Endodermal cell (in vitro differentiated cells): ENCODE data around the gene NOL6. TPM values are rescaled to one million over a fixed set of nuclear protein-coding genes. Genes with fewer than 3 reads are reported as not detected.
"Not testable (repeated sequence)": the region's sequence is repeated elsewhere in the genome, so short reads cannot be mapped to it uniquely, and the experiment has no call there.

Experiments used
- DNase-seq: peaks from one replicate; pipeline ENCODE4 v3.0.0-alpha.2; 2017
- H3K27ac ChIP-seq: 2 replicates; pipeline ENCODE4 v1.5.1; 2013; ENCODE audit warnings: mild to moderate bottlenecking, low read depth, low read length, moderate library complexity
- H3K27me3 ChIP-seq: 2 replicates; pipeline ENCODE4 v1.6.1; 2013; ENCODE audit warnings: mild to moderate bottlenecking, low read length, moderate library complexity; ENCODE audit not compliant: insufficient read depth, control insufficient read depth, poor library complexity, severe bottlenecking
- H3K36me3 ChIP-seq: 2 replicates; pipeline ENCODE4 v1.7.0; 2013; ENCODE audit warnings: mild to moderate bottlenecking, low read length, moderate library complexity; ENCODE audit not compliant: control insufficient read depth, insufficient read depth
- H3K4me1 ChIP-seq: one replicate; pipeline ENCODE4 v1.7.0; 2013; ENCODE audit warnings: low read length; ENCODE audit not compliant: control insufficient read depth, insufficient read depth
- H3K4me3 ChIP-seq: 2 replicates; pipeline ENCODE4 v1.5.1; 2013; ENCODE audit warnings: mild to moderate bottlenecking, low read length, moderate library complexity
- H3K9ac ChIP-seq: 2 replicates; pipeline ENCODE4 v1.6.1; 2013; ENCODE audit warnings: mild to moderate bottlenecking, low read length, moderate library complexity; ENCODE audit not compliant: poor library complexity, severe bottlenecking; ENCODE audit errors: extremely low read depth
- H3K9me3 ChIP-seq: 2 replicates; pipeline ENCODE4 v1.6.1; 2013; ENCODE audit warnings: mild to moderate bottlenecking, low read length, moderate library complexity; ENCODE audit not compliant: control insufficient read depth
- H3K27ac Mint-ChIP-seq: 2 replicates; pipeline ENCODE4 v1.8.0; 2020; ENCODE audit warnings: mixed read lengths
- H3K27me3 Mint-ChIP-seq: 2 replicates; pipeline ENCODE4 v1.8.0; 2021; ENCODE audit warnings: mild to moderate bottlenecking, mixed read lengths; ENCODE audit not compliant: insufficient read depth
- H3K36me3 Mint-ChIP-seq: 2 replicates; pipeline ENCODE4 v1.8.0; 2020; ENCODE audit warnings: low read depth, mixed read lengths
- H3K4me1 Mint-ChIP-seq: 2 replicates; pipeline ENCODE4 v1.8.0; 2020; ENCODE audit warnings: mixed read lengths
- H3K4me3 Mint-ChIP-seq: 2 replicates; pipeline ENCODE4 v1.8.0; 2020; ENCODE audit warnings: mild to moderate bottlenecking, moderate library complexity, mixed read lengths
- H3K9me3 Mint-ChIP-seq: 2 replicates; pipeline ENCODE4 v1.8.0; 2020; ENCODE audit warnings: mild to moderate bottlenecking, mixed read lengths
- WGBS, 2 experiments: methylation state at CpG; one replicate each; pipeline versions ENCODE4 v1.1.5 to v1.1.7; 2013; ENCODE audit warnings: missing lambda C conversion rate in 2 of 2, mixed read lengths in 1 of 2; ENCODE audit not compliant: insufficient coverage in 1 of 2, insufficient read length in 1 of 2; 5-methylcytosine and 5-hydroxymethylcytosine counted together
- long read RNA-seq, 4 experiments: library from polyadenylated mRNA in 2 of 4; library from RNA in 1 of 4; library from capped mRNA in 1 of 4; stranded (forward) in 3 of 4; unstranded in 1 of 4; transcript quantifications; one replicate each; pipeline ENCODE4 v2.0.0, GENCODE V29; 2020 to 2021; ENCODE audit warnings: inconsistent platforms in 1 of 4
- polyA plus RNA-seq, 2 experiments: library from polyadenylated mRNA; stranded (reverse); fragments of 50-300 nt; gene quantifications; one replicate each; pipeline ENCODE4 v1.2.3, GENCODE V29; 2013
- total RNA-seq, 2 donors: library from RNA; stranded (reverse); fragmentation: NEBNext Ultra II Directional in 1 of 2; extraction: Animal tissue kit (Norgen Biotek cat#: 25700) in 1 of 2; gene quantifications; 2 replicates in 1 of 2; 3 replicates in 1 of 2; pipeline ENCODE4 v1.2.1, GENCODE V29; 2021
- TF ChIP-seq, protein P1 (sequence below): fragments of 200-600 bp; sonication (generic); conservative IDR thresholded peaks from 2 replicates; pipeline ENCODE4 v1.5.0; 2021; ENCODE audit warnings: antibody characterized with exemption, mild to moderate bottlenecking

Gene NOL6, protein sequence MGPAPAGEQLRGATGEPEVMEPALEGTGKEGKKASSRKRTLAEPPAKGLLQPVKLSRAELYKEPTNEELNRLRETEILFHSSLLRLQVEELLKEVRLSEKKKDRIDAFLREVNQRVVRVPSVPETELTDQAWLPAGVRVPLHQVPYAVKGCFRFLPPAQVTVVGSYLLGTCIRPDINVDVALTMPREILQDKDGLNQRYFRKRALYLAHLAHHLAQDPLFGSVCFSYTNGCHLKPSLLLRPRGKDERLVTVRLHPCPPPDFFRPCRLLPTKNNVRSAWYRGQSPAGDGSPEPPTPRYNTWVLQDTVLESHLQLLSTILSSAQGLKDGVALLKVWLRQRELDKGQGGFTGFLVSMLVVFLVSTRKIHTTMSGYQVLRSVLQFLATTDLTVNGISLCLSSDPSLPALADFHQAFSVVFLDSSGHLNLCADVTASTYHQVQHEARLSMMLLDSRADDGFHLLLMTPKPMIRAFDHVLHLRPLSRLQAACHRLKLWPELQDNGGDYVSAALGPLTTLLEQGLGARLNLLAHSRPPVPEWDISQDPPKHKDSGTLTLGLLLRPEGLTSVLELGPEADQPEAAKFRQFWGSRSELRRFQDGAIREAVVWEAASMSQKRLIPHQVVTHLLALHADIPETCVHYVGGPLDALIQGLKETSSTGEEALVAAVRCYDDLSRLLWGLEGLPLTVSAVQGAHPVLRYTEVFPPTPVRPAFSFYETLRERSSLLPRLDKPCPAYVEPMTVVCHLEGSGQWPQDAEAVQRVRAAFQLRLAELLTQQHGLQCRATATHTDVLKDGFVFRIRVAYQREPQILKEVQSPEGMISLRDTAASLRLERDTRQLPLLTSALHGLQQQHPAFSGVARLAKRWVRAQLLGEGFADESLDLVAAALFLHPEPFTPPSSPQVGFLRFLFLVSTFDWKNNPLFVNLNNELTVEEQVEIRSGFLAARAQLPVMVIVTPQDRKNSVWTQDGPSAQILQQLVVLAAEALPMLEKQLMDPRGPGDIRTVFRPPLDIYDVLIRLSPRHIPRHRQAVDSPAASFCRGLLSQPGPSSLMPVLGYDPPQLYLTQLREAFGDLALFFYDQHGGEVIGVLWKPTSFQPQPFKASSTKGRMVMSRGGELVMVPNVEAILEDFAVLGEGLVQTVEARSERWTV
- total RNA-seq = 10 to 100 TPM; 34.2 to 34.6 TPM
- 19.9 TPM for polyA plus RNA-seq (2013, experiment 1 of 2)
- 18.1 TPM for polyA plus RNA-seq (2013, experiment 2 of 2)
- long read RNA-seq, experiment 1, partial matches to known transcripts = 4 of 13 reads
- long read RNA-seq, experiment 1, other reads (novel, unspliced or antisense) = 9 of 13 reads
- long read RNA-seq, experiment 2, full-length matches to known transcripts = 15 of 32 reads
- long read RNA-seq, experiment 2, partial matches to known transcripts = 4 of 32 reads
- long read RNA-seq, experiment 2, other reads (novel, unspliced or antisense) = 13 of 32 reads
- long read RNA-seq, experiment 3, full-length matches to known transcripts = 56 of 96 reads
- long read RNA-seq, experiment 3, partial matches to known transcripts = 25 of 96 reads
- long read RNA-seq, experiment 3, other reads (novel, unspliced or antisense) = 15 of 96 reads
- long read RNA-seq, experiment 4, partial matches to known transcripts = 1 of 3 reads
- long read RNA-seq, experiment 4, other reads (novel, unspliced or antisense) = 0 of 3 reads

DNA sequence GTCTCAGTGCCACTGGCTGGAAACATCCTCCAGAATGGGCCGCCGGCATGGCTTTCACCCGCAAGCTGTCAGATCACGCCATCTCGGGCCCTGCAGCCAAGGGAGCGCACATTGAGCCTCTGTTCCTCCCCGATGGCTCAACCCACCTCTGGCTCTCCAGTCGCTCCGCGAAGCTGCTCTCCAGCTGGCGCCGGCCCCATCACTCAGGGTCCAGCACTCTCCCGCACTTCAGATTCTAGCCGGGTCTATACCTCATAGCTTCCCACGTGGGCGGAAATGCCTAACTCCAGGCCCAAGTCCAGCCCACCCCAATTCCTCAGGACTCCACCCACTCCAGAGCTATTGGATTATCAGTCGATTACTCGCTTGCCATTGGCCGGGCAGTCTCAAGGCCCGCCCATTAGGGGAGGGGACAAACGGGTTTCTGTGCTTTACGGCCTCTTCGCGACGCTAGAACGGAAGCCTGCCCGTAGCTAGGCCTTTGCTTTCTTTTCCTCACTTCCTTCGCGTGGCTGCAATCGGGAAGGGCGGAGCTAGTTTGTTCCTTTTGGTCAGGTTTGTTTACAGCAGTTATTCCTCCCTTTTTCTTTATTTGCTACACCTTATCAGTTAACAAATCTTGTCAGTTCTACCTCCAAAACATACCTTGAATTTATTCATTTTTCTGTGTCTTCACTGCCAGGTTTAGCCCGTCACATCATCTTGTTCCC is at the start of gene NOL6:
Gene NOL6 (minus strand): TSS at position 282 of the 710 bp plus-strand sequence. CDS start 82 bp downstream, at position 200.
- Mint-ChIP-seq H3K4me1 (peaks cover 11% of the 10 kb centered on the region), H3K4me3 (peak within 1 kb of the TSS; percentile 99), H3K27me3 (no peaks in the 10 kb centered on the region), H3K36me3 (peaks cover 31% of the 10 kb centered on the region), H3K9me3 (no peaks in the 10 kb centered on the region), H3K27ac (peak within 1 kb of the TSS; percentile 96)
- Histone ChIP-seq H3K36me3 (peaks cover 24% of the 10 kb centered on the region), H3K9ac (peak within 1 kb of the TSS; percentile 66), H3K4me3 (peak within 1 kb of the TSS; percentile 100), H3K9me3 (no peaks in the 10 kb centered on the region), H3K27me3 (no peaks in the 10 kb centered on the region), H3K4me1 (no peaks in the 10 kb centered on the region), H3K27ac (no peak within 1 kb of the TSS)
- TF ChIP-seq, protein P1, sequence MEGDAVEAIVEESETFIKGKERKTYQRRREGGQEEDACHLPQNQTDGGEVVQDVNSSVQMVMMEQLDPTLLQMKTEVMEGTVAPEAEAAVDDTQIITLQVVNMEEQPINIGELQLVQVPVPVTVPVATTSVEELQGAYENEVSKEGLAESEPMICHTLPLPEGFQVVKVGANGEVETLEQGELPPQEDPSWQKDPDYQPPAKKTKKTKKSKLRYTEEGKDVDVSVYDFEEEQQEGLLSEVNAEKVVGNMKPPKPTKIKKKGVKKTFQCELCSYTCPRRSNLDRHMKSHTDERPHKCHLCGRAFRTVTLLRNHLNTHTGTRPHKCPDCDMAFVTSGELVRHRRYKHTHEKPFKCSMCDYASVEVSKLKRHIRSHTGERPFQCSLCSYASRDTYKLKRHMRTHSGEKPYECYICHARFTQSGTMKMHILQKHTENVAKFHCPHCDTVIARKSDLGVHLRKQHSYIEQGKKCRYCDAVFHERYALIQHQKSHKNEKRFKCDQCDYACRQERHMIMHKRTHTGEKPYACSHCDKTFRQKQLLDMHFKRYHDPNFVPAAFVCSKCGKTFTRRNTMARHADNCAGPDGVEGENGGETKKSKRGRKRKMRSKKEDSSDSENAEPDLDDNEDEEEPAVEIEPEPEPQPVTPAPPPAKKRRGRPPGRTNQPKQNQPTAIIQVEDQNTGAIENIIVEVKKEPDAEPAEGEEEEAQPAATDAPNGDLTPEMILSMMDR = no peak
- WGBS, 2 experiments = 1% methylated on average over 27 to 32 of the region's 32 CpGs
- peak; percentile 99 for DNase-seq

DNA sequence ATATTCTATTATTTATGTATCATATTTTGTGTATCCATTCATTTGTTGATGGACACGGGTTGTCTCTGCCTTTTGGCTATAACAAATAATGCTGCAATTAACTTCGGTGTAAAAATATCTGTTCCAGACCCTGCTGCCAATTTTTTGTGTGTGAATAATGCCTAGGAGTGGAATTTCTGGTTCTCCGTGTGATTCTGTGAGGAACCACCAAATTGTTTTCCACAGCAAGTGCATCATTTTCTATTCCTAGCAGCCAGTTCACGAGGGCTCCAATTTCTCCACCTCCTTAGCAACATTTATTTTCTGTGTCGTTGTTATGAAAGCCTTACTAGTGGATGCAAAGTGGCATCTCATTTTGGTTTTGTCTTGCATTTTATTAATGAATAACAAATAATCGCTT is 48.1 kb upstream of the NOL6 start:
- H3K4me3 ChIP-seq, H3K36me3 Mint-ChIP-seq, H3K9me3 ChIP-seq, H3K36me3 ChIP-seq, H3K27ac Mint-ChIP-seq, H3K9me3 Mint-ChIP-seq, H3K4me1 Mint-ChIP-seq, H3K27ac ChIP-seq, H3K4me3 Mint-ChIP-seq, H3K9ac ChIP-seq, DNase-seq, H3K4me1 ChIP-seq: not testable (repeated sequence)
- peaks cover 13% of the 10 kb centered on the region for H3K27me3 ChIP-seq
- WGBS, 2 experiments = 78% methylated on average over 6 of the region's 6 CpGs; no CpG with 5 or more reads in 1 of the 2 experiments
- peaks cover 18% of the 10 kb centered on the region for H3K27me3 Mint-ChIP-seq

DNA sequence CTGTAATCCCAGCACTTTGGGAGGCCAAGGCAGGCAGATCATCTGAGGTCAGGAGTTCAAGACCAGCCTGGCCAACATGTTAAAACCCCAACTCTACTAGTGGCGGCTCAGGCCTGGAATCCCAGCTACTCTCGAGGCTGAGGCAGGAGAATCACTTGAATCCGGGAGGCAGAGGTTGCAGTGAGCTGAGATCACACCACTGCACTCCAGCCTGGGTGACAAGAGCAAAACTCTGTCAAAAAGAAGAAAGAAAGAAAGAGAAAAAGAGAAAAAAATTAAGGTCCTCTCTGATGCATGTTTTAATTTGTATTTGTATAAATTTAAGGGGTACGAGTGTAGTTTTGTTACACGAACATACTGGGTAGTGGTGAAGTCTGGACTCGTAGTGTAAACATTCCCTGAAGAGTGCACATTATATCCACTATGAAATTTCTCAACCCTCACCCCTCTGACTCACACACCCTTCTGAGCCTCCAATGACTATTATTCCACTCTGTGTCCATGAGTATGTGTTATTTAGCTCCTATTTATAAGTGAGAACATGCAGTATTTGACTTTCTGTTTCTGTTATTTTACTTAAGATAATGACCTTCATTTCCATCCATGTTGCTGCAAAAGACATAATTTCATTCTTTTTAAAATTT is 44.3 kb upstream of the NOL6 start:
- H3K9me3 Mint-ChIP-seq = peaks cover 20% of the 10 kb centered on the region
- not testable (repeated sequence) for H3K4me1 ChIP-seq, H3K27ac Mint-ChIP-seq, H3K36me3 ChIP-seq, H3K36me3 Mint-ChIP-seq, DNase-seq, H3K27me3 ChIP-seq, H3K4me3 ChIP-seq, H3K4me3 Mint-ChIP-seq, H3K9ac ChIP-seq, H3K27ac ChIP-seq, H3K27me3 Mint-ChIP-seq, H3K4me1 Mint-ChIP-seq
- peaks cover 15% of the 10 kb centered on the region for H3K9me3 ChIP-seq
- 68 to 80% methylated on average over 1 to 6 of the region's 6 CpGs for WGBS, 2 experiments
